Neuronal stem cell (in vitro differentiated cells): ENCODE measurements around the gene PXN.
"Not testable (repeated sequence)": the region's sequence is repeated elsewhere in the genome, so short reads cannot be mapped to it uniquely, and the experiment has no call there.

ENCODE experiments used
- DNase-seq: peaks from one replicate; pipeline ENCODE4 v3.0.0-alpha.2; 2013; ENCODE audit warnings: low spot score
- H2AFZ ChIP-seq: one replicate; pipeline ENCODE4 v1.6.1; 2013; ENCODE audit warnings: mild to moderate bottlenecking, low read length, inconsistent platforms
- H2AK5ac ChIP-seq: 2 replicates; pipeline ENCODE4 v1.6.1; 2013; ENCODE audit warnings: low read depth, mild to moderate bottlenecking, inconsistent platforms, low read length, moderate library complexity, mixed read lengths
- H2BK120ac ChIP-seq: 2 replicates; pipeline ENCODE4 v1.6.1; 2013; ENCODE audit warnings: low read depth, mild to moderate bottlenecking, inconsistent platforms, low read length, moderate library complexity, mixed read lengths
- H2BK12ac ChIP-seq: one replicate; pipeline ENCODE4 v1.6.1; 2013; ENCODE audit warnings: low read length, inconsistent platforms
- H2BK15ac ChIP-seq: 2 replicates; pipeline ENCODE4 v1.6.1; 2013; ENCODE audit warnings: mild to moderate bottlenecking, low read length, inconsistent platforms, mixed read lengths
- H2BK5ac ChIP-seq: one replicate; pipeline ENCODE4 v1.6.1; 2013; ENCODE audit warnings: inconsistent platforms, mild to moderate bottlenecking, low read length, moderate library complexity
- H3K14ac ChIP-seq: one replicate; pipeline ENCODE4 v1.6.1; 2013; ENCODE audit warnings: low read length, inconsistent platforms
- H3K18ac ChIP-seq: 2 replicates; pipeline ENCODE4 v1.6.1; 2013; ENCODE audit warnings: low read length, inconsistent platforms
- H3K23ac ChIP-seq: 2 replicates; pipeline ENCODE4 v1.6.1; 2013; ENCODE audit warnings: low read depth, mild to moderate bottlenecking, mixed read lengths, low read length, inconsistent platforms; ENCODE audit not compliant: poor library complexity
- H3K27ac ChIP-seq: replicated peaks from 3 replicates; pipeline ENCODE4 v1.5.1; 2013; ENCODE audit warnings: low read length, inconsistent platforms
- H3K27me3 ChIP-seq, 3 experiments: 2 replicates each; pipeline ENCODE4 v1.6.1; 2013; ENCODE audit warnings: low read length in 3 of 3, mild to moderate bottlenecking in 2 of 3, inconsistent platforms in 1 of 3, low read depth in 1 of 3, mixed read lengths in 1 of 3, moderate library complexity in 1 of 3; ENCODE audit not compliant: control insufficient read depth in 3 of 3, insufficient read depth in 3 of 3
- H3K36me3 ChIP-seq, 2 donors: replicated peaks in 1 of 2; 2 replicates each; pipeline ENCODE4 v1.6.1; 2013; ENCODE audit warnings: low read length in 2 of 2; ENCODE audit not compliant: control insufficient read depth in 2 of 2, insufficient read depth in 2 of 2
- H3K4ac ChIP-seq: 2 replicates; pipeline ENCODE4 v1.6.1; 2013; ENCODE audit warnings: inconsistent platforms, mild to moderate bottlenecking, low read length, moderate library complexity
- H3K4me1 ChIP-seq, 2 donors: 1 replicate in 1 of 2; 2 replicates in 1 of 2; pipeline ENCODE4 v1.6.1; 2013; ENCODE audit warnings: low read length in 2 of 2, low read depth in 1 of 2; ENCODE audit not compliant: control insufficient read depth in 2 of 2, insufficient read depth in 1 of 2
- H3K4me2 ChIP-seq: one replicate; pipeline ENCODE4 v1.6.1; 2013; ENCODE audit warnings: mild to moderate bottlenecking, low read length, inconsistent platforms; ENCODE audit not compliant: insufficient read depth, poor library complexity, severe bottlenecking
- H3K4me3 ChIP-seq, 2 donors: 2 replicates each; pipeline ENCODE4 v1.5.1; 2013; ENCODE audit warnings: low read length in 2 of 2, mild to moderate bottlenecking in 2 of 2, inconsistent platforms in 1 of 2, moderate library complexity in 1 of 2
- H3K79me1 ChIP-seq: one replicate; pipeline ENCODE4 v1.6.1; 2013; ENCODE audit warnings: low read depth, mild to moderate bottlenecking, inconsistent platforms, low read length, moderate library complexity
- H3K9ac ChIP-seq: one replicate; pipeline ENCODE4 v1.6.1; 2013; ENCODE audit warnings: mild to moderate bottlenecking, low read depth, low read length, inconsistent platforms; ENCODE audit not compliant: poor library complexity
- H3K9me3 ChIP-seq, 2 donors: replicated peaks in 1 of 2; 2 replicates each; pipeline versions ENCODE3 to v1.6.1; 2013; ENCODE audit warnings: low read length in 2 of 2, mild to moderate bottlenecking in 2 of 2, inconsistent platforms in 1 of 2, low read depth in 1 of 2, mixed read lengths in 1 of 2, moderate library complexity in 1 of 2; ENCODE audit not compliant: control insufficient read depth in 2 of 2, insufficient read depth in 1 of 2
- H4K8ac ChIP-seq: one replicate; pipeline ENCODE4 v1.6.1; 2013; ENCODE audit warnings: low read depth, mild to moderate bottlenecking, inconsistent platforms, low read length, moderate library complexity
- H4K91ac ChIP-seq: one replicate; pipeline ENCODE4 v1.6.1; 2013; ENCODE audit warnings: low read length, low read depth, mild to moderate bottlenecking, inconsistent platforms; ENCODE audit not compliant: poor library complexity
- whole genome bisulfite sequencing, 2 donors: extraction: QIAGEN DNeasy Blood & Tissue Kit; methylation state at CpG; one replicate each; pipeline ENCODE4 v1.1.7; 2013; ENCODE audit warnings: missing lambda C conversion rate in 2 of 2, mixed read lengths in 1 of 2; ENCODE audit not compliant: insufficient read length in 2 of 2, insufficient replicate concordance in 1 of 2; ENCODE audit errors: extremely low coverage in 2 of 2; 5-methylcytosine and 5-hydroxymethylcytosine counted together

The PXN gene

GRCh38 chr12:120194226-120194533 lies 71.3 kb downstream of the PXN start:
- H2AFZ ChIP-seq = peak overlapping the region; percentile 92
- peak overlapping the region; percentile 97 for H3K18ac ChIP-seq
- no peak overlapping the region for H3K14ac ChIP-seq
- no peak overlapping the region for H2BK120ac ChIP-seq
- no peaks in the 10 kb centered on the region for H3K79me1 ChIP-seq
- H3K27me3 ChIP-seq = no peaks in the 10 kb centered on the region
- peak overlapping the region; percentile 91 for H3K4me2 ChIP-seq
- no CpG with 5 or more reads among the region's 18 CpGs for WGBS, 2 donors
- H3K4me1 ChIP-seq = peaks cover 8 to 10% of the 10 kb centered on the region in 2 donors
- no peak overlapping the region for H2BK12ac ChIP-seq
- peaks cover 32 to 61% of the 10 kb centered on the region in 2 donors for H3K36me3 ChIP-seq
- no peak overlapping the region for H3K27ac ChIP-seq
- no peak overlapping the region for H2BK5ac ChIP-seq
- H2BK15ac ChIP-seq = peak overlapping the region; percentile 55
- H3K23ac ChIP-seq = peak overlapping the region; percentile 99
- H3K4me3 ChIP-seq = peak overlapping the region; percentile 87 to 96
- no peak overlapping the region for H4K8ac ChIP-seq
- peak overlapping the region; percentile 19 for H3K4ac ChIP-seq
- H3K9me3 ChIP-seq = no peaks in the 10 kb centered on the region
- no peak for DNase-seq
- peak overlapping the region; percentile 58 for H2AK5ac ChIP-seq
- H4K91ac ChIP-seq = no peak overlapping the region
- peak overlapping the region; percentile 95 for H3K9ac ChIP-seq

GRCh38 chr12:120193286-120193685 lies 72.2 kb downstream of the PXN start:
- not testable (repeated sequence) for H3K27ac ChIP-seq

GRCh38 chr12:120190985-120191480 lies 74.5 kb downstream of the PXN start:
- H3K79me1 ChIP-seq = no peaks in the 10 kb centered on the region
- H2BK12ac ChIP-seq = no peak overlapping the region
- H3K4ac ChIP-seq = no peak overlapping the region
- no peak overlapping the region for H3K14ac ChIP-seq
- H3K18ac ChIP-seq = no peak overlapping the region
- H3K4me3 ChIP-seq = no peak overlapping the region
- H3K4me1 ChIP-seq = peaks cover 6 to 7% of the 10 kb centered on the region in 2 donors
- no peak overlapping the region for H4K8ac ChIP-seq
- no peaks in the 10 kb centered on the region for H3K27me3 ChIP-seq
- H3K23ac ChIP-seq = no peak overlapping the region
- no peak overlapping the region for H2BK120ac ChIP-seq
- no peak overlapping the region for H4K91ac ChIP-seq
- H3K4me2 ChIP-seq = no peak overlapping the region
- no peak for DNase-seq
- no peak overlapping the region for H2BK5ac ChIP-seq
- no peak overlapping the region for H2AK5ac ChIP-seq
- no peak overlapping the region for H3K9ac ChIP-seq
- no peak overlapping the region for H2AFZ ChIP-seq
- H3K36me3 ChIP-seq = peaks cover 14 to 58% of the 10 kb centered on the region in 2 donors
- H2BK15ac ChIP-seq = no peak overlapping the region
- no CpG with 5 or more reads among the region's 7 CpGs for WGBS, 2 donors
- H3K9me3 ChIP-seq = no peaks in the 10 kb centered on the region
- no peak overlapping the region for H3K27ac ChIP-seq

More at GRCh38 chr12:120193286-120193685, 72.2 kb downstream of the PXN start:
- not testable (repeated sequence) for H3K27me3 ChIP-seq, H3K23ac ChIP-seq, DNase-seq, H2BK15ac ChIP-seq, H3K9ac ChIP-seq, H4K91ac ChIP-seq, H4K8ac ChIP-seq, H3K4me1 ChIP-seq, H2BK5ac ChIP-seq, H3K18ac ChIP-seq, H2AK5ac ChIP-seq, H2BK120ac ChIP-seq, H3K79me1 ChIP-seq, H3K9me3 ChIP-seq, H2AFZ ChIP-seq, H2BK12ac ChIP-seq, H3K14ac ChIP-seq, H3K4ac ChIP-seq
- Histone ChIP-seq H3K36me3 (peaks cover 25 to 61% of the 10 kb centered on the region in 2 donors), H3K4me2 (peak overlapping the region; percentile 91), H3K4me3 (peak overlapping the region in 1 of 2 donors; percentile 87)
- WGBS, 2 donors = no CpG with 5 or more reads among the region's 8 CpGs

- Histone ChIP-seq H3K9me3 (no peaks in the 10 kb centered on the region), H3K27ac (no peak overlapping the region), H2BK15ac (no peak overlapping the region), H3K4me2 (no peak overlapping the region), H3K79me1 (no peaks in the 10 kb centered on the region), H3K4ac (no peak overlapping the region), H2AFZ (no peak overlapping the region), H3K18ac (no peak overlapping the region), H4K8ac (no peak overlapping the region), H3K4me3 (no peak overlapping the region), H3K27me3 (no peaks in the 10 kb centered on the region), H3K9ac (no peak overlapping the region), H3K4me1 (peaks cover 6 to 7% of the 10 kb centered on the region in 2 donors), H2BK12ac (no peak overlapping the region), H3K36me3 (peaks cover 12 to 59% of the 10 kb centered on the region in 2 donors), H3K23ac (no peak overlapping the region), H4K91ac (no peak overlapping the region), H2AK5ac (no peak overlapping the region), H2BK5ac (no peak overlapping the region), H2BK120ac (no peak overlapping the region), H3K14ac (no peak overlapping the region)
- no peak for DNase-seq
- WGBS, 2 donors = no CpG with 5 or more reads among the region's 5 CpGs
Observed at GRCh38 chr12:120190386-120190785, 75.1 kb downstream of the PXN start.
